ENCODE measurements around the gene ANTXRL.
"Not testable (repeated sequence)": the region's sequence is repeated elsewhere in the genome, so short reads cannot be mapped to it uniquely, and the experiment has no call there.

ANTXRL gene

GRCh38 chr10:46379233-46379848 is 92.5 kb downstream of the ANTXRL start:
- not testable (repeated sequence) for H3K4me3 ChIP-seq (ENCODE audit: insufficient read depth, low read depth, low read length, poor library complexity, severe bottlenecking); H3K4me1 ChIP-seq (ENCODE audit: control insufficient read depth, insufficient read depth, low read length, poor library complexity, severe bottlenecking); DNase-seq; H3K27ac ChIP-seq (ENCODE audit: insufficient read depth, low read length, poor library complexity, severe bottlenecking); H3K9me3 ChIP-seq (ENCODE audit: control insufficient read depth, low read length); H3K36me3 ChIP-seq (ENCODE audit: control insufficient read depth, insufficient read depth, low read length); H3K27me3 ChIP-seq (replicated peaks; ENCODE audit: control insufficient read depth, insufficient read depth, low read length, poor library complexity, severe bottlenecking)
